Mononuclear cell (primary cell): ENCODE data around the gene POSTN. TPM values are rescaled to one million over a fixed set of nuclear protein-coding genes. Genes with fewer than 3 reads are reported as not detected.
"Not testable (repeated sequence)": the region's sequence is repeated elsewhere in the genome, so short reads cannot be mapped to it uniquely, and the experiment has no call there.

Experiments
- H3K27me3 ChIP-seq: 2 replicates; pipeline ENCODE4 v1.6.0; 2011; ENCODE audit warnings: low read length, control low read depth; ENCODE audit not compliant: insufficient read depth
- H3K4me1 ChIP-seq: 2 replicates; pipeline ENCODE4 v1.5.1; 2011; ENCODE audit warnings: mild to moderate bottlenecking, low read length, control low read depth; ENCODE audit not compliant: insufficient read depth
- H3K4me3 ChIP-seq: 2 replicates; pipeline ENCODE4 v1.5.1; 2011; ENCODE audit warnings: mild to moderate bottlenecking, low read length, moderate library complexity
- H3K9me3 ChIP-seq: 2 replicates; pipeline ENCODE4 v1.5.1; 2011; ENCODE audit warnings: low read depth, mild to moderate bottlenecking, control low read depth, low read length
- total RNA-seq: library from RNA; depleted of rRNA; stranded (reverse); fragments of >200 nt; gene quantifications from one replicate; pipeline ENCODE4 v1.2.3, GENCODE V29; 2012

The POSTN gene
- total RNA-seq, 1 donor = 0.10 TPM

- Histone ChIP-seq H3K9me3 (no peaks in the 10 kb centered on the region), H3K27me3 (no peaks in the 10 kb centered on the region), H3K4me3 (no peak overlapping the region), H3K4me1 (no peaks in the 10 kb centered on the region)
Measured at GRCh38 chr13:37608750-37609339, 10.3 kb upstream of the POSTN start.

- H3K4me1 ChIP-seq = no peaks in the 10 kb centered on the region
- H3K4me3 ChIP-seq = no peak overlapping the region
- H3K9me3 ChIP-seq = no peaks in the 10 kb centered on the region
- no peaks in the 10 kb centered on the region for H3K27me3 ChIP-seq
Measured at GRCh38 chr13:37602733-37603381, 4.3 kb upstream of the POSTN start.

GRCh38 chr13:37601648-37602440 lies 3.3 kb upstream of the POSTN start:
- H3K9me3 ChIP-seq = no peaks in the 10 kb centered on the region
- H3K4me3 ChIP-seq = no peak overlapping the region
- no peaks in the 10 kb centered on the region for H3K4me1 ChIP-seq
- no peaks in the 10 kb centered on the region for H3K27me3 ChIP-seq

- Histone ChIP-seq H3K27me3 (no peaks in the 10 kb centered on the region), H3K4me3 (no peak overlapping the region), H3K4me1 (no peaks in the 10 kb centered on the region), H3K9me3 (no peaks in the 10 kb centered on the region)
Measured at GRCh38 chr13:37599519-37599918, 951 bp upstream of the POSTN start.

- Histone ChIP-seq H3K9me3 (no peaks in the 10 kb centered on the region), H3K4me3 (no peak overlapping the region), H3K27me3 (no peaks in the 10 kb centered on the region), H3K4me1 (no peaks in the 10 kb centered on the region)
Measured at GRCh38 chr13:37597477-37598025, 1.0 kb downstream of the POSTN start.

- no peaks in the 10 kb centered on the region for H3K4me1 ChIP-seq
- H3K9me3 ChIP-seq = no peaks in the 10 kb centered on the region
- no peaks in the 10 kb centered on the region for H3K27me3 ChIP-seq
- H3K4me3 ChIP-seq = no peak overlapping the region
Measured at GRCh38 chr13:37596805-37597204, 1.8 kb downstream of the POSTN start.

GRCh38 chr13:37595162-37595561 lies 3.4 kb downstream of the POSTN start:
- no peaks in the 10 kb centered on the region for H3K27me3 ChIP-seq
- no peaks in the 10 kb centered on the region for H3K9me3 ChIP-seq
- no peaks in the 10 kb centered on the region for H3K4me1 ChIP-seq
- no peak overlapping the region for H3K4me3 ChIP-seq

GRCh38 chr13:37594550-37594949 lies 4.0 kb downstream of the POSTN start:
- H3K9me3 ChIP-seq = no peaks in the 10 kb centered on the region
- no peaks in the 10 kb centered on the region for H3K27me3 ChIP-seq
- no peak overlapping the region for H3K4me3 ChIP-seq
- H3K4me1 ChIP-seq = no peaks in the 10 kb centered on the region

GRCh38 chr13:37589381-37589780 lies 9.2 kb downstream of the POSTN start:
- not testable (repeated sequence) for H3K4me1 ChIP-seq, H3K27me3 ChIP-seq, H3K4me3 ChIP-seq, H3K9me3 ChIP-seq

- Histone ChIP-seq H3K9me3 (no peaks in the 10 kb centered on the region), H3K4me1 (no peaks in the 10 kb centered on the region), H3K27me3 (no peaks in the 10 kb centered on the region), H3K4me3 (no peak overlapping the region)
Measured at GRCh38 chr13:37587236-37587635, 11.3 kb downstream of the POSTN start.

GRCh38 chr13:37586164-37586563 lies 12.4 kb downstream of the POSTN start:
- H3K4me1 ChIP-seq = no peaks in the 10 kb centered on the region
- no peak overlapping the region for H3K4me3 ChIP-seq
- H3K9me3 ChIP-seq = no peaks in the 10 kb centered on the region
- H3K27me3 ChIP-seq = no peaks in the 10 kb centered on the region

GRCh38 chr13:37585541-37585940 lies 13.0 kb downstream of the POSTN start:
- Histone ChIP-seq H3K9me3 (no peaks in the 10 kb centered on the region), H3K4me3 (no peak overlapping the region), H3K4me1 (no peaks in the 10 kb centered on the region), H3K27me3 (no peaks in the 10 kb centered on the region)

- H3K4me3 ChIP-seq = no peak overlapping the region
- H3K27me3 ChIP-seq = no peaks in the 10 kb centered on the region
- H3K4me1 ChIP-seq = no peaks in the 10 kb centered on the region
- H3K9me3 ChIP-seq = no peaks in the 10 kb centered on the region
Measured at GRCh38 chr13:37576601-37577000, 22.0 kb downstream of the POSTN start.

- no peak overlapping the region for H3K4me3 ChIP-seq
- no peaks in the 10 kb centered on the region for H3K4me1 ChIP-seq
- no peaks in the 10 kb centered on the region for H3K27me3 ChIP-seq
- H3K9me3 ChIP-seq = peaks cover 7% of the 10 kb centered on the region
Measured at GRCh38 chr13:37565425-37565824, 33.1 kb downstream of the POSTN start.

- Histone ChIP-seq H3K4me3 (no peak overlapping the region), H3K9me3 (peaks cover 7% of the 10 kb centered on the region), H3K27me3 (no peaks in the 10 kb centered on the region), H3K4me1 (no peaks in the 10 kb centered on the region)
Measured at GRCh38 chr13:37561031-37561430, 37.5 kb downstream of the POSTN start.
